GM18508 (cell line): ENCODE data around the gene CCDC81.

ENCODE experiments used
- ATAC-seq: cut with Tn5 transposase; IDR thresholded peaks from one replicate; pipeline ENCODE4 v1.9.1; 2021; ENCODE audit warnings: moderate number of reproducible peaks; ENCODE audit not compliant: insufficient read depth, unreplicated experiment

The CCDC81 gene

DNA sequence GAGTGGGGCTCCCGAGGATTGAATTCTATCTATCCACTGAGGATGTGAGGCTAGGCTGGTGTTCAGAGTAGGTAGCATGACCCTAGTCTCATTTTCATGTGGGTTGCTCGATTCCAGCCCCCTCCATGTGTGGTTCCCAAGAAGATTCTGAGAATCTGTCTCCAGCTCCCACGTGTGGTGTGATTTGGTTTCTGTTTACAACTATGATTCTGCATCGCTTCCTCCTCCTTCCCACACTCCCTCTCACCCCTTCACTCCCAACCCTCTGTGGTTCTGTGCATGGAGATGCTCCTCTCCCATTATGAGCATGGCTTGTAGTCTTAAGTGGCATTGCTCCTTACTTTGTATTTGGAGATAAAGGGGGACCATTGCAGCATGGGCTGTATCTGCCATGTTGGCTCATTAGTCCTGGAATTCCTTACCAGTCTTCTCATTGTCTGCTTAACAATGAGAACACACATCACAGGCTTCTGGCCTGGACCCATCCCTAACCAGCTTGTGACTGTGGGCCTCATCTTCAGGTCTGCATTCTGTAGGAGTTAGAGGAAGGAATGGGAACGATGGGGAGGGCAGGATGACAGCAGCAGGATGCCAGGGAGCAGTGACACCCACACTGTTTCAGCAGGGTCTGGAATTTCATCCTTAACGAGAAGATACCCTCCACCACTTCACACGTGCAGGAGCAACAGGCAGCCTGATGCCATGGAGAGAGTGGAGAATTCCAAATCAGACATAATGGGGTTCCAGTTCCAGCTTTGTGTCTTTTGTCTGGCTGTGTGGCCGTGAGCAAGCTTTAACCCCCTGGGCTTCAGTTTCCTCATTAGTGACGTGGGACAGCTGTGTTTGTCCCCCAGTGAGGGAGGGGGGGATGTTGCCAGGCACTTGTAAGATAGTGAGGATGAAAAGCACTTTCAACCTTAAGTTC lies 86.0 kb downstream of the CCDC81 start:
- no peak for ATAC-seq

DNA sequence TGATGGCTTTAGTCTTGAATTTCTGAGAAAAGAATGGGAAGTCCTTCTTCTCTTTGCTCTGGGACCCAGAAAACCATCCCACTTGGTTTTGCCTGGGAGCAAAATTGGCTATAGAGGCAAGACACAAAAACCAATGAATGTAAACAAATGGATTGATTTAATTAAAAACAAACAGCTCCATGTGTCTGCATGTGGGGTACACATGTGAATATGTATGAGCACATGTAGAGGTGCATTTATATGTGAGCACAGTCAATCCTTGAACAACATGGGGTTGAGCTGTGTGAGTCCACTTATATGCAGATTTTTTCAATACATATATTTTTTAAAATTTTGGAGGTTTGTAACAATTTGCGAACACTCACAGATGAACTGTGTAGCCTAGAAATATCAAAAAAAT lies 87.2 kb downstream of the CCDC81 start:
- ATAC-seq, result no peak

DNA sequence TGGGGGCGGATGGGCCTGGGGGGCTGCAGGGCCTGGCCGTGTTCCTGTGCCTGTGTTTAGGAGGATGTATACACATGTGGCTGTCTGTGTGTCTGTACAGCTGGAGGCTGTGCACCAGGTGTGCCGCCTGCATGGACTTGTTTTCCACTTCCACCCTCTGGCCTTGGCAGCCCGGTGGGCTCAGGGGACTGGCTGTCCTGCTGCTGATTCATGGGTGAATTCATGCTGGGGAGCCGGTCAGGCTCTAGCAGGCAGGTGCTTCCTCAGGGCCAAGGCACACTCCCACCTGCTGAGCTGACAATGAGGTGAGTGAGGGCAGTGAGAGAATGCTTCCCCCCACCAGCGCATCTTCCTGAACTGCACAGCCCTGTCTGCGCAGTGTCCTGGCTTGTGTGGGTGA lies 88.4 kb downstream of the CCDC81 start:
- ATAC-seq, result no peak

- no peak for ATAC-seq
These were observed 89.3 kb downstream of the CCDC81 start for GRCh38 chr11:86463955-86464354.

GRCh38 chr11:86464509-86465221 lies 90.0 kb downstream of the CCDC81 start:
- no peak for ATAC-seq

DNA sequence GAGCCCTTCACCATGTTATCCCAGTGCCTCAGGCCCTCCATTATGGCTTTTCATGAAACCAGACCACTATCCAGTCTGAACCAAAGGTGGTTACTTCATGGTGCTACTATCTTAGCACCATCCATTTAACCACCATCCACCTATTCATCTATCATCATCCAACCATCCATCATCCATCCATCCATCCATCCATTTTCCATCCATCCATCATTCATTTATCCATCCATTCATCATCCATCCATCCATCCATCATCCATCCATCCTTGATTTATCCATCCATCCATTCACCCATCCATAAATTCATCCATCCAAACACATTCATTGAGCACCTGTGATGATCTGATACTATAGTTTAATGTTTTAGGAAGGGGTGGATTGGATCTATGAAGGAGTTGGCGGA lies 93.5 kb downstream of the CCDC81 start:
- ATAC-seq, result no peak

DNA sequence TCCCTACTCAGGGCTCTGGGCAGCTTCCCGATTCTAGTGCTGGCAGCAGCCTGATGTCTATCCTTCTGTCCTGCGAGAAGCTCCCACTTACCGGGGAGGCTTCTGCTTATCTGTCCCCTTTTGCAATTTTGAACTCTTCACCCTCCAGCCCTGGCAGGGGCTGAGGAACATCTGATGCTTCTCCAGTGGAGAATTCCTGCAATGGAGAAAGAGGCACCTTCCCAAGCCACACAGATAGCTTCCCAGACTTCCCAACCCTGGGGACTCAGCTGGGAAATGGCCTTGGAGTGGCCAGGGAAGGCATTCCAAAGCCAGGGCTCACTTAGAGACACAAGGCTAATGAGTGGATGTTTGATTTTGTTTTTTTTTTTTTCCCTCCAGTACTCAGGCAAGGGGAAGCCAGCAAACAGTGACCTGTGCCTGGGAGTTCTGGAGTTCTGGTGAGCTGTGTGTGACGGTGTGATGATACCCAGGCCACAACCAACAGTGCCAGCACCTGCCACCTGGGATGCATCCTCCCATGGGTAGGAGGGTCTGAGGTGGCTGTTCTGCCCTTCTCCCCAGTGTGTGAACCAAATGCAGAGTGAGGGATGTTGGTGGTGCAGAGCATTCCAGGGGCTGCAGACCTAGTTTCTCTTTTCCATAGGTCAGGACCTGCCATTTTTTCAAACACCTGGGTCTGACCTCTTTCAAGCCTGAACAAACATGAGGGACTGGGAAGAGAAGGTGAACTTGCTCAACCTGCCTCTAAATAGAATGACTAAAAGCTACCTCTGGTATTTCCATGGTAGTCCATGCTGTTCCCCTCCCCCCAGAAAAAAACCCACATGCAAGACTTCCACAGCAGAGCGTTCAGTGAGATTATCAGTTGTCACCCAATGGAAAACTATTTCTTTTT lies 95.1 kb downstream of the CCDC81 start:
- ATAC-seq, result no peak
